ENCODE data around the gene EMID1.

The EMID1 gene

GRCh38 chr22:29195118-29195963, 10.4 kb upstream of the EMID1 start:
- no peak for DNase-seq (ENCODE audit: low read depth in 2 of 2)

GRCh38 chr22:29195964-29196666, 9.6 kb upstream of the EMID1 start:
- no peak for DNase-seq (ENCODE audit: low read depth in 2 of 2)

GRCh38 chr22:29197096-29197495, 8.6 kb upstream of the EMID1 start:
- DNase-seq (ENCODE audit: low read depth in 2 of 2): no peak

- no peak for DNase-seq (ENCODE audit: low read depth in 2 of 2)
Measured at GRCh38 chr22:29198240-29198639, 7.5 kb upstream of the EMID1 start.

- no peak for DNase-seq (ENCODE audit: low read depth in 2 of 2)
Measured at GRCh38 chr22:29199702-29200400, 5.8 kb upstream of the EMID1 start.

GRCh38 chr22:29200901-29201300, 4.8 kb upstream of the EMID1 start:
- no peak for DNase-seq (ENCODE audit: low read depth in 2 of 2)

- no peak for DNase-seq (ENCODE audit: low read depth in 2 of 2)
Measured at GRCh38 chr22:29201782-29202181, 3.9 kb upstream of the EMID1 start.

- peak; percentile 54 to 76 for DNase-seq (ENCODE audit: low read depth in 2 of 2)
Measured at GRCh38 chr22:29202212-29203192, 3.2 kb upstream of the EMID1 start.

GRCh38 chr22:29203488-29204454, 1.9 kb upstream of the EMID1 start:
- no peak for DNase-seq (ENCODE audit: low read depth in 2 of 2)

GRCh38 chr22:29204455-29205183, 1.1 kb upstream of the EMID1 start:
- no peak for DNase-seq (ENCODE audit: low read depth in 2 of 2)

GRCh38 chr22:29205252-29205593, 473 bp upstream of the EMID1 start:
- DNase-seq (ENCODE audit: low read depth in 2 of 2): no peak

GRCh38 chr22:29206372-29207242, 911 bp downstream of the EMID1 start:
- DNase-seq (ENCODE audit: low read depth in 2 of 2): no peak

GRCh38 chr22:29207243-29207550, 1.5 kb downstream of the EMID1 start:
- no peak for DNase-seq (ENCODE audit: low read depth in 2 of 2)

GRCh38 chr22:29207562-29208501, 2.1 kb downstream of the EMID1 start:
- no peak for DNase-seq (ENCODE audit: low read depth in 2 of 2)

GRCh38 chr22:29208502-29208862, 2.8 kb downstream of the EMID1 start:
- no peak for DNase-seq (ENCODE audit: low read depth in 2 of 2)

- DNase-seq (ENCODE audit: low read depth in 2 of 2): no peak
Measured at GRCh38 chr22:29208879-29209623, 3.4 kb downstream of the EMID1 start.

GRCh38 chr22:29209624-29209929, 3.9 kb downstream of the EMID1 start:
- DNase-seq (ENCODE audit: low read depth in 2 of 2): no peak

All from stimulated activated CD8-positive, alpha-beta memory T cell treated with anti-CD3 and anti-CD28 coated beads, Interleukin-2, amount 100 ng/mL, for 48 hours (primary cell).